NT2/D1 (cell line): Measurements from ENCODE around the gene FAM107B.

ENCODE experiments used
- SUZ12 ChIP-seq: IDR thresholded peaks from 2 replicates; pipeline ENCODE4 v1.6.1; 2011; ENCODE audit not compliant: insufficient read length, insufficient read depth; ENCODE audit errors: extremely low read depth
- YY1 ChIP-seq: IDR thresholded peaks from 2 replicates; pipeline ENCODE4 v1.6.1; 2011; ENCODE audit not compliant: insufficient read length, insufficient read depth
- ZNF274 ChIP-seq: IDR thresholded peaks from 2 replicates; pipeline ENCODE4 v1.6.1; 2011; ENCODE audit warnings: mild to moderate bottlenecking, low read depth, low read length

- TF ChIP-seq YY1, result no peak
- TF ChIP-seq SUZ12, result no peak
- TF ChIP-seq ZNF274, result no peak
Measured at GRCh38 chr10:14586901-14587300, 187.8 kb downstream of the FAM107B start.
